ENCODE data around the gene PANK1. TPM values are rescaled to one million over a fixed set of nuclear protein-coding genes. Genes with fewer than 3 reads are reported as not detected.

PANK1 gene
- total and polyA plus RNA-seq, 9 of the 15 experiments (the other 6 are each of a cell fraction or from before 2014, with no cell fraction given) = 1.7 to 10.7 (median 6.5) TPM

GRCh38 chr10:89589101-89589720 is 55.8 kb downstream of the PANK1 start (continued):
- no peak for TF ChIP-seq HES1 (IDR thresholded peaks at IDR 0.05; ENCODE audit: low read depth)
- no peak for TF ChIP-seq ZNF696 (CRISPR knock-in tag; conservative IDR thresholded peaks at IDR 0.05)
- no peak for TF ChIP-seq FIP1L1 (IDR thresholded peaks at IDR 0.05; ENCODE audit: low read depth, low read length, poor library complexity, severe bottlenecking)
- TF ChIP-seq RBM39 (optimal IDR thresholded peaks at IDR 0.05; ENCODE audit: low read depth, low read length) = no peak

- no peak overlapping the region for H3K9ac ChIP-seq (ENCODE audit: insufficient read depth in 1 of 2, low read depth in 2 of 2, low read length in 2 of 2)
- H3K79me2 ChIP-seq (ENCODE audit: control insufficient read depth, insufficient read depth, low read length) = no peaks in the 10 kb centered on the region
- H4K20me1 ChIP-seq (replicated peaks; ENCODE audit: control insufficient read depth, insufficient read depth, low read length) = no peaks in the 10 kb centered on the region
- H2AFZ ChIP-seq (ENCODE audit: low read depth, low read length) = no peak overlapping the region
- H3K27me3 ChIP-seq (ENCODE audit: control insufficient read depth in 2 of 2, insufficient read depth in 2 of 2, low read length in 2 of 2) = no peaks in the 10 kb centered on the region
- POLR2A ChIA-PET = no interaction called here
- no peak overlapping the region for H3K4me3 ChIP-seq
- in situ Hi-C loops (cut with MboI) = no loop called here
- no TSS peak for BruUV-seq (replicated peaks)
- peaks cover 21% of the 10 kb centered on the region; the same call in 2 of the 3 replicates for H3K36me3 ChIP-seq (ENCODE audit: control insufficient read depth, insufficient read depth, low read length)
- no peak for ATAC-seq
- DNase-seq (ENCODE audit: extremely low read depth in 1 of 4, low spot score in 3 of 4) = no peak
- no peak for FAIRE-seq
- H3K9me1 ChIP-seq (ENCODE audit: control insufficient read depth, insufficient read depth, low read length) = no peaks in the 10 kb centered on the region
- no peak for TF ChIP-seq CBX8 (IDR thresholded peaks at IDR 0.05; ENCODE audit: borderline replicate concordance, extremely low read depth, low read depth, low read length, poor library complexity, severe bottlenecking)
- no peak for TF ChIP-seq DPF2 (IDR thresholded peaks at IDR 0.05)
- no peak for TF ChIP-seq ZNF253 (CRISPR knock-in tag; conservative IDR thresholded peaks at IDR 0.05)
- no peak for TF ChIP-seq ZNF830 (CRISPR knock-in tag; IDR thresholded peaks at IDR 0.05)
- no peak for TF ChIP-seq BRD4 (IDR thresholded peaks at IDR 0.05)
- TF ChIP-seq TCF15 (CRISPR knock-in tag; IDR thresholded peaks at IDR 0.05) = no peak
- no peak for TF ChIP-seq HSF4 (CRISPR knock-in tag; IDR thresholded peaks at IDR 0.05; ENCODE audit: borderline replicate concordance)
- TF ChIP-seq POLR2A (conservative IDR thresholded peaks at IDR 0.05) = no peak
- no peak for TF ChIP-seq POLR2AphosphoS5 (IDR thresholded peaks at IDR 0.05; ENCODE audit: control insufficient read depth, insufficient read depth, low read depth, low read length)
- no peak for TF ChIP-seq TAF15 (IDR thresholded peaks at IDR 0.05; ENCODE audit: low read depth, low read length)
- no peak for TF ChIP-seq FOXK2 (conservative IDR thresholded peaks at IDR 0.05 in 1 of 2, IDR thresholded peaks at IDR 0.05 in 1 of 2; ENCODE audit: low read depth in 2 of 2)
- no peak for TF ChIP-seq HBP1 (CRISPR knock-in tag; IDR thresholded peaks at IDR 0.05)
- intact Hi-C loops (cut with micrococcal nuclease) = no loop called here
- no peak overlapping the region for H3K27ac ChIP-seq (ENCODE audit: extremely low read depth, low read depth, low read length)
- no peaks in the 10 kb centered on the region for H3K4me1 ChIP-seq (replicated peaks in 1 of 2; ENCODE audit: control insufficient read depth in 2 of 2, insufficient read depth in 2 of 2, low read length in 2 of 2)
- WGBS (ENCODE audit: insufficient coverage, low coverage, missing lambda C conversion rate) = 94% methylated on average over 3 of the region's 3 CpGs
- H3K4me2 ChIP-seq (ENCODE audit: insufficient read depth, low read length) = no peak overlapping the region
- CTCF ChIA-PET (ENCODE audit: low intra/inter-chr PET ratio) = no interaction called here
- no peaks in the 10 kb centered on the region for H3K9me3 ChIP-seq (replicated peaks; ENCODE audit: control insufficient read depth, insufficient read depth, low read depth, low read length)
Observed at GRCh38 chr10:89588671-89589070, 56.4 kb downstream of the PANK1 start.
